Measurements from ENCODE around the gene CATSPERE.

The CATSPERE gene

DNA sequence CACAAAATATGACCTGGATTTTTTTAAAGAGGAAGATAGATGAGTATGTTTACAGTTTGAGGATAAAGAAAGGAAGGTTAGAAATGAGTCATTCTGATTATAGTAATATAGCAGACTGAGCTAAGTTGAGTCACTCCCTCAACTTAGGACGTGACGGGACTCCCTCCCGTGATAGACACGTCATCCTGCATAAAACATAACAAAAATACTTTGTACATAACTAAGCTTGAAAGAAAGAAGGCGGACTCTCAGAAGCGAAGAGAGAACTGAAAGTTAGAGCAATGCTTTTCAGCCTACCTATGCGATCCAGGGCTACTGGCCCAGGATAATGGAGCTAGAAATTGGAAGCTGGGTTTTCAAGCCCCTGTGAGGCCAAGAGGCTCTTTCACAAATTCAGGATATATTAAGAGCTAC lies 138.9 kb downstream of the CATSPERE start:
- peak overlapping the region; percentile 24 to 48 for H3K4me3 ChIP-seq (replicated peaks in 1 of 2; ENCODE audit: low read depth in 2 of 2, low read length in 2 of 2)
- TF ChIP-seq, protein P1, sequence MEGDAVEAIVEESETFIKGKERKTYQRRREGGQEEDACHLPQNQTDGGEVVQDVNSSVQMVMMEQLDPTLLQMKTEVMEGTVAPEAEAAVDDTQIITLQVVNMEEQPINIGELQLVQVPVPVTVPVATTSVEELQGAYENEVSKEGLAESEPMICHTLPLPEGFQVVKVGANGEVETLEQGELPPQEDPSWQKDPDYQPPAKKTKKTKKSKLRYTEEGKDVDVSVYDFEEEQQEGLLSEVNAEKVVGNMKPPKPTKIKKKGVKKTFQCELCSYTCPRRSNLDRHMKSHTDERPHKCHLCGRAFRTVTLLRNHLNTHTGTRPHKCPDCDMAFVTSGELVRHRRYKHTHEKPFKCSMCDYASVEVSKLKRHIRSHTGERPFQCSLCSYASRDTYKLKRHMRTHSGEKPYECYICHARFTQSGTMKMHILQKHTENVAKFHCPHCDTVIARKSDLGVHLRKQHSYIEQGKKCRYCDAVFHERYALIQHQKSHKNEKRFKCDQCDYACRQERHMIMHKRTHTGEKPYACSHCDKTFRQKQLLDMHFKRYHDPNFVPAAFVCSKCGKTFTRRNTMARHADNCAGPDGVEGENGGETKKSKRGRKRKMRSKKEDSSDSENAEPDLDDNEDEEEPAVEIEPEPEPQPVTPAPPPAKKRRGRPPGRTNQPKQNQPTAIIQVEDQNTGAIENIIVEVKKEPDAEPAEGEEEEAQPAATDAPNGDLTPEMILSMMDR (IDR thresholded peaks at IDR 0.05; ENCODE audit: low read depth, low read length): no peak

DNA sequence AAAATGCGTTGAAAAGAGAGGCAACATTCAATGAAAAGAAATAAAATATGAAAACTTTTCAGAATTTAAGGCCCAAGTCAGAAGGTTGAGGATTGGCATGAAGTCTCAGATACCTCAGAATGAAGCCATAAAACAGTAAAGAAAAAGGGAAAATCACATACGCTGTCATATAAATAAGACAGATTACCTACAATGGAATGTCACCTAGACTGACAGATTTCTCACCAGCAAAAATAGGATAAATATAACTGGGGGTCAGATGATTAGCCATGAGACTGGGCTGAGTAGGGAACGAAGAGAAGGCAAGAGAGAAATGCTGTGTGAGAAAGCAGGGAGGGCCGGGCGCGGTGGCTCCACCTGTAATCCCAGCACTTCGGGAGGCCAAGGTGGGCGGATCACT lies 140.3 kb downstream of the CATSPERE start:
- no peak overlapping the region for H3K4me3 ChIP-seq (replicated peaks in 1 of 2; ENCODE audit: low read depth in 2 of 2, low read length in 2 of 2)
- no peak for DNase-seq (ENCODE audit: low read depth in 2 of 2)
- TF ChIP-seq, protein P1 (IDR thresholded peaks at IDR 0.05; ENCODE audit: low read depth, low read length): no peak

More for the DNA sequence above, 138.9 kb downstream of the CATSPERE start:
- DNase-seq (ENCODE audit: low read depth in 2 of 2): peak; percentile 94 to 97

DNA sequence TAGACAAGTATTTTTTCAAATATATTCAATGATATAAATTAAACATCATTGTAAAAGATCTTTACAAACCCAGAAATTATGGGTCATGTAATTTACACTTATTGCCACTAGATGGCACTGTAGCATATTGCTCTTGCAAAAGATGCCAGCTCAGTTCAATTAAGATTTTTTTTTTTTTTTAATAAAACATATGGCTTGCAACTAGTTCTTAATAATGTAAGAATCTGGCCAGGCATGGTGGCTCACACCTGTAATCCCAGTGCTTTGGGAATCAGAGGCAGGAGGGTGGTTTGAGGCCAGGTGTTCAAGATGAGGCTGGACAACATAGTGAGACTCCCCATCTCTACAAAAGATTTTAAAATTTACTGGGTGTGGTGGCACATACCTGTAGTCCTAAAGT lies 142.4 kb downstream of the CATSPERE start:
- peak; percentile 56 for DNase-seq (ENCODE audit: low read depth in 2 of 2)
- TF ChIP-seq, protein P1 (IDR thresholded peaks at IDR 0.05; ENCODE audit: low read depth, low read length): peak; percentile 59
- no peak overlapping the region for H3K4me3 ChIP-seq (replicated peaks in 1 of 2; ENCODE audit: low read depth in 2 of 2, low read length in 2 of 2)

DNA sequence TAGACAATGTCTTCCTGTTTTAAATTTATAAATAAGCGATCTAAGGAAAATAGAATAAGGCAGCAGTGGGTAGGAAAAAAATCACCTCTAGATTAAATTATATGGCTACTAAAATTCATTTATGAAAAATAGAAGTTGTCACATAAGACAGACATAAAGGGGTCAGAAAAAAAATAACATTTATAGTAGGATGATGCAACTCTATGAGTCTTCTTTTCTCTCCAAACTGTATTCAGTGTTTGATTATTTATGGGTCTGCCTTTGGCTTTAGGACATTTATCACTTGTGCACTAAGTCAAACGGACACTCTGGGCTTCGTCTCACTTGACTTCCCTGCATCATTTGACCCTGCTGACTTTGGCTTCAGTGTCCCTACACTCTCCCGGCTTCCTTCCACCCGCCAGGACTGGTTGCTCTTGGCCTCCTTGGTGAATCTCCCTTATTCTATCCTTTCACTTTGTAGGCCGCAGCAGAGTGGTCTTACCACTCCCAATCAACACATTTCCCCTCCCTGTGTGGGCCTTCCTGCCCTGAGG lies 144.8 kb downstream of the CATSPERE start:
- TF ChIP-seq, protein P1 (IDR thresholded peaks at IDR 0.05; ENCODE audit: low read depth, low read length): no peak
- DNase-seq (ENCODE audit: low read depth in 2 of 2): no peak
- H3K4me3 ChIP-seq (replicated peaks in 1 of 2; ENCODE audit: low read depth in 2 of 2, low read length in 2 of 2): no peak overlapping the region

DNA sequence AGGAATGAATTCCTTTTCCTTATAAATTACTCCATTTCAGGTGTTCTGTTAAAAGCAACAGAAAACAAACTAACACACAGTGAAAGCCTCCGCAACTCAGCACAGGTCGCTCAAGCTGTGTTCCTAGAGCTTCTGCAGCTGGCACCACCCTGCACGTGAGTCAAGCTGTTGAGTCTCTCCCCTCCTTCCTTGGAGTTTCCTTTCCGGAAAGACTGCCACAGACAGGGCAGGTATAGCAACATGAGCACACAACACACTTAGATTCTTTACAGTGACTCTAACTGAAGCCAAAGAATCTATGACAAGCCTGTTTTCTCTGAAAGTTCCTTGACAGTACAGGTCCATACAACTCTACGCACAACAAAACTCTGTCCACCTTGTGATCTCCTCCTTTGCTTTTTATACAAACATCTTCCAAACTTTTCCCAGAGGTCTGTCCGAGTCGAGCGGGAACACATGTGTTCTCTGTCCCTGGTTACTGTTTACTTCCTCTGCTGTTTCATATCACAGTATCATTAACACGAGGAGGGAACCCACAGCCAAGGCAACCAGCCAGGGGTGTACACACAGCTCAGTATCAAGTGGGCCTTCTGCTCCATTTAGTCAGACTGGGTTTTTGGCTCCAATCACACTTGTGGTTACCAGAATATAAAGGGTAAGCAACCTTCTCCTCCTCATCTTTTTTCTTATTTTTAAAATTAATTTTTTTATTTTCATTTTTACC lies 153.2 kb downstream of the CATSPERE start:
- DNase-seq (ENCODE audit: low read depth in 2 of 2): peak in 1 of 2 donors; percentile 33
- no peak overlapping the region for H3K4me3 ChIP-seq (replicated peaks in 1 of 2; ENCODE audit: low read depth in 2 of 2, low read length in 2 of 2)
- TF ChIP-seq, protein P1 (IDR thresholded peaks at IDR 0.05; ENCODE audit: low read depth, low read length): no peak

DNA sequence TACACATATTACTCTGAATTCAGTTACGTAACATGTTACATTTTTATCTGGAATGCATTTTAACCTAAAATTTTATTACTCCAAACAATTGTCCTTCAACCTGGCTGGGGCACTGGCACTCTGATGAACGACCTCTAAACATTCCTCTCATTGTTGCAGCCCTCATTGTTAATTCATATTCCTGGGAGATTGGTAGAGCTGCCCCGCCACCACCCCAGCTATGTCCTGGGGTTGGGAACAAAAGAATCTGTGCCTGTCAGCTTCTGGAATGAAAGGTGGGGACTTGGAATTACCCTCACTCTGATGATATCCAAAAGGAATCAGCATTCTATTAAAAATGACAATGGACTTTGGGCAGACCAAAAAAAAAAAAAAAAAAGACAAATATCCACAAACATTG lies 153.8 kb downstream of the CATSPERE start:
- H3K4me3 ChIP-seq (replicated peaks in 1 of 2; ENCODE audit: low read depth in 2 of 2, low read length in 2 of 2): no peak overlapping the region
- TF ChIP-seq, protein P1 (IDR thresholded peaks at IDR 0.05; ENCODE audit: low read depth, low read length): no peak
- no peak for DNase-seq (ENCODE audit: low read depth in 2 of 2)

Data from cardiac fibroblast (primary cell).